CD4-positive, alpha-beta memory T cell (primary cell): ENCODE measurements around the gene OTOS. TPM values are rescaled to one million over a fixed set of nuclear protein-coding genes. Genes with fewer than 3 reads are reported as not detected.

Experiments
- CTCF ChIA-PET: fragments of 350-600 bp; sonication (Branson Sonifier 250); formaldehyde crosslinking; loops from one replicate; lab custom pipeline; 2021; ENCODE audit warnings: inconsistent platforms; ENCODE audit not compliant: partially characterized antibody; lab: Charles Lee
- POLR2A ChIA-PET: fragments of 350-600 bp; sonication (Branson Sonifier 250); formaldehyde crosslinking; loops from one replicate; lab custom pipeline; 2021; ENCODE audit not compliant: partially characterized antibody; lab: Charles Lee
- DNase-seq, 5 donors: peaks; one replicate each; pipeline versions ENCODE4 v3.0.0 to v3.0.0-alpha.2; 2020 to 2022; ENCODE audit warnings: mixed read lengths in 1 of 5
- H3K27ac ChIP-seq: one replicate; pipeline ENCODE4 v1.7.0; 2013; ENCODE audit warnings: low read depth, low read length
- H3K27me3 ChIP-seq: 2 replicates; pipeline ENCODE4 v1.7.0; 2013; ENCODE audit warnings: mild to moderate bottlenecking, low read length, moderate library complexity; ENCODE audit not compliant: insufficient read depth
- H3K36me3 ChIP-seq: 2 replicates; pipeline ENCODE4 v1.7.0; 2013; ENCODE audit warnings: mild to moderate bottlenecking, low read length, moderate library complexity; ENCODE audit not compliant: insufficient read depth
- H3K4me1 ChIP-seq: 2 replicates; pipeline ENCODE4 v1.7.0; 2013; ENCODE audit warnings: mild to moderate bottlenecking, low read length, moderate library complexity; ENCODE audit not compliant: insufficient read depth
- H3K4me3 ChIP-seq, 2 donors: one replicate each; pipeline ENCODE4 v1.7.0; 2013; ENCODE audit warnings: low read length in 2 of 2, mild to moderate bottlenecking in 1 of 2
- H3K9me3 ChIP-seq, 2 donors: one replicate each; pipeline ENCODE4 v1.7.0; 2013; ENCODE audit warnings: low read length in 2 of 2, control low read depth in 1 of 2; ENCODE audit not compliant: control insufficient read depth in 1 of 2
- H3K27ac Mint-ChIP-seq, 7 donors: one replicate each; pipeline ENCODE4 v1.8.0; 2020 to 2021; ENCODE audit warnings: mixed read lengths in 7 of 7, mild to moderate bottlenecking in 6 of 7, inconsistent platforms in 3 of 7, moderate library complexity in 3 of 7
- H3K27me3 Mint-ChIP-seq, 2 donors: one replicate each; pipeline ENCODE4 v1.8.0; 2020 to 2021; ENCODE audit warnings: mixed read lengths in 2 of 2
- H3K36me3 Mint-ChIP-seq, 2 donors: one replicate each; pipeline ENCODE4 v1.8.0; 2020 to 2021; ENCODE audit warnings: mixed read lengths in 2 of 2, inconsistent platforms in 1 of 2, mild to moderate bottlenecking in 1 of 2
- H3K4me1 Mint-ChIP-seq, 4 donors: one replicate each; pipeline ENCODE4 v1.8.0; 2020 to 2021; ENCODE audit warnings: mixed read lengths in 4 of 4, mild to moderate bottlenecking in 1 of 4
- H3K4me3 Mint-ChIP-seq, 8 donors: one replicate each; pipeline ENCODE4 v1.8.0; 2020 to 2021; ENCODE audit warnings: mixed read lengths in 8 of 8, mild to moderate bottlenecking in 7 of 8, moderate library complexity in 6 of 8, inconsistent platforms in 3 of 8
- H3K9me3 Mint-ChIP-seq, 8 donors: one replicate each; pipeline ENCODE4 v1.8.0; 2020 to 2021; ENCODE audit warnings: mixed read lengths in 8 of 8, mild to moderate bottlenecking in 5 of 8, inconsistent platforms in 3 of 8, moderate library complexity in 1 of 8
- intact Hi-C: fragments of 100-400 bp; cut with micrococcal nuclease; formaldehyde crosslinking; loops from one replicate; pipeline ENCODE4 v1.15.1; 2023
- polyA plus RNA-seq, 2 donors: library from polyadenylated mRNA; unstranded; fragments of 300-500 nt; fragmentation: Illumina TruSeq; gene quantifications; one replicate each; pipeline ENCODE4 v1.2.3, GENCODE V29; 2021
- total RNA-seq, 2 experiments: library from RNA; stranded (reverse); gene quantifications; one replicate each; pipeline ENCODE4 v1.2.3, GENCODE V29; 2021

The OTOS gene
- total and polyA plus RNA-seq, 4 experiments from 2014 or later, result not detected

- POLR2A ChIA-PET, result no interaction called here
- CTCF ChIA-PET, result interaction anchor here (0.8 to 1.6 kb wide), 2 partner anchors 31 to 52 kb away, joined by 3 to 4 read pairs; no protein-coding TSS in a partner anchor
Measured at GRCh38 chr2:240112914-240113690, 27.4 kb downstream of the OTOS start.

GRCh38 chr2:240111253-240111652, 29.2 kb downstream of the OTOS start:
- H3K4me1 Mint-ChIP-seq, result no peaks in the 10 kb centered on the region
- H3K4me3 Mint-ChIP-seq, result no peak overlapping the region
- Histone ChIP-seq H3K9me3 (no peaks in the 10 kb centered on the region), H3K27ac (no peak overlapping the region), H3K4me1 (no peaks in the 10 kb centered on the region), H3K27me3 (peaks cover 5% of the 10 kb centered on the region), H3K36me3 (no peaks in the 10 kb centered on the region), H3K4me3 (no peak overlapping the region)
- no peaks in the 10 kb centered on the region for H3K36me3 Mint-ChIP-seq
- POLR2A ChIA-PET, result no interaction called here
- no peaks in the 10 kb centered on the region for H3K9me3 Mint-ChIP-seq
- peaks cover 9 to 18% of the 10 kb centered on the region in 2 donors for H3K27me3 Mint-ChIP-seq
- intact Hi-C loops, result no loop called here
- DNase-seq, result no peak
- CTCF ChIA-PET, result no interaction called here
- no peak overlapping the region for H3K27ac Mint-ChIP-seq

More at GRCh38 chr2:240112914-240113690, 27.4 kb downstream of the OTOS start:
- no peak overlapping the region for H3K27ac ChIP-seq
- H3K27me3 ChIP-seq, result peaks cover 5% of the 10 kb centered on the region
- peaks cover 12 to 15% of the 10 kb centered on the region in 2 donors for H3K27me3 Mint-ChIP-seq
- no peaks in the 10 kb centered on the region for H3K4me1 Mint-ChIP-seq
- H3K27ac Mint-ChIP-seq, result no peak overlapping the region
- H3K36me3 Mint-ChIP-seq, result no peaks in the 10 kb centered on the region
- no peaks in the 10 kb centered on the region for H3K36me3 ChIP-seq
- no peaks in the 10 kb centered on the region for H3K4me1 ChIP-seq
- DNase-seq, result no peak
- intact Hi-C loops, result no loop called here
- no peaks in the 10 kb centered on the region for H3K9me3 ChIP-seq
- no peak overlapping the region for H3K4me3 ChIP-seq
- no peak overlapping the region for H3K4me3 Mint-ChIP-seq
- H3K9me3 Mint-ChIP-seq, result peaks cover 0 to 2% (median 0%) of the 10 kb centered on the region in 8 donors

GRCh38 chr2:240109386-240109785, 31.1 kb downstream of the OTOS start:
- Mint-ChIP-seq H3K27me3 (peaks cover 5 to 16% of the 10 kb centered on the region in 2 donors), H3K36me3 (no peaks in the 10 kb centered on the region), H3K4me3 (no peak overlapping the region), H3K9me3 (no peaks in the 10 kb centered on the region), H3K27ac (no peak overlapping the region), H3K4me1 (no peaks in the 10 kb centered on the region)
- H3K27me3 ChIP-seq, result peaks cover 5% of the 10 kb centered on the region
- DNase-seq, result no peak
- CTCF ChIA-PET, result no interaction called here
- POLR2A ChIA-PET, result no interaction called here
- H3K4me1 ChIP-seq, result no peaks in the 10 kb centered on the region
- no peaks in the 10 kb centered on the region for H3K36me3 ChIP-seq
- no peak overlapping the region for H3K27ac ChIP-seq
- H3K9me3 ChIP-seq, result no peaks in the 10 kb centered on the region
- no peak overlapping the region for H3K4me3 ChIP-seq
- intact Hi-C loops, result no loop called here

GRCh38 chr2:240107477-240107796, 33.0 kb downstream of the OTOS start:
- DNase-seq, result no peak
- no peaks in the 10 kb centered on the region for H3K36me3 ChIP-seq
- intact Hi-C loops, result no loop called here
- POLR2A ChIA-PET, result no interaction called here
- no peaks in the 10 kb centered on the region for H3K36me3 Mint-ChIP-seq
- no peaks in the 10 kb centered on the region for H3K4me1 Mint-ChIP-seq
- no peak overlapping the region for H3K27ac Mint-ChIP-seq
- H3K4me1 ChIP-seq, result no peaks in the 10 kb centered on the region
- H3K27me3 Mint-ChIP-seq, result peaks cover 3 to 21% of the 10 kb centered on the region in 2 donors
- CTCF ChIA-PET, result no interaction called here
- H3K4me3 Mint-ChIP-seq, result no peak overlapping the region
- H3K9me3 ChIP-seq, result no peaks in the 10 kb centered on the region
- H3K27ac ChIP-seq, result no peak overlapping the region
- no peak overlapping the region for H3K4me3 ChIP-seq
- H3K27me3 ChIP-seq, result no peaks in the 10 kb centered on the region
- no peaks in the 10 kb centered on the region for H3K9me3 Mint-ChIP-seq

DNA sequence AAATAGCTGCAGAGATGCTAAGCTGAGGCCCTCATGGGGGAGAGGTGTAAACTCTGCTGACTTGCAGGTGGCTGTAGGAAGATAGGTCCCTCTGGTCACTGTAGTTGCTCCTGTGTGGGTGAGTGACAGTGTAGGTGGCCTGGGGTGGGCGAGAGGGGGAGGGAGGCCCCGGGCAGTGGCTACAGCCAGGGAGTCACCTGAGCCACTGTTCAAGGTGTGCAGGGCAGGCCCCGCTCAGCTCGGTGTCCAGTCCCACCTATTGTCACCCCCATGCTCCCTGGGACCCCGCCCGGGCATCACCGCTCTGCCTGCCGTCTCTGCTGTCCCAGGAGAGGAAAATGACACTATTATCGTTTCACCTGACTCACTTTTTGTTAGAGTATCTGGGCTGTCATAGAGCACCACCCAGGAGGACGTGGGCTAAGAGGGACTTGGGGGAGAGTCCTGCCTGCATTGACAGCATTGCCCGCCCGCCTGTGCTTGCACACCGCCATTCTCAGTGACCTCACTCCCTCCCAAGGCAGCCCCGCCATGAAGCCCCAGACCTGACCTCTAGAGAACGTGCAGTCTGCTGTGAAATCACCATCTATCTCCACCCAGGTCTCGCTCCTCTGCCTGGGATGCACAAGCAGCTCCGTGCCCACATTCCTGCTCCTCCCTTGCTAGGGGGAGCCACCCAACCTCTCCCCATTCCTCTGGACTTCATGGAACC, 33.5 kb downstream of the OTOS start:
- H3K9me3 Mint-ChIP-seq, result no peaks in the 10 kb centered on the region
- intact Hi-C loops, result no loop called here
- no peak overlapping the region for H3K27ac Mint-ChIP-seq
- Histone ChIP-seq H3K4me1 (no peaks in the 10 kb centered on the region), H3K9me3 (no peaks in the 10 kb centered on the region), H3K4me3 (no peak overlapping the region), H3K36me3 (no peaks in the 10 kb centered on the region), H3K27ac (no peak overlapping the region), H3K27me3 (no peaks in the 10 kb centered on the region)
- DNase-seq, result no peak
- ChIA-PET CTCF (no interaction called here), POLR2A (no interaction called here)
- no peak overlapping the region for H3K4me3 Mint-ChIP-seq
- peaks cover 3 to 22% of the 10 kb centered on the region in 2 donors for H3K27me3 Mint-ChIP-seq
- H3K4me1 Mint-ChIP-seq, result no peaks in the 10 kb centered on the region
- no peaks in the 10 kb centered on the region for H3K36me3 Mint-ChIP-seq

GRCh38 chr2:240105982-240106381, 34.5 kb downstream of the OTOS start:
- Mint-ChIP-seq H3K4me3 (no peak overlapping the region), H3K36me3 (no peaks in the 10 kb centered on the region), H3K27ac (no peak overlapping the region), H3K27me3 (peaks cover 3 to 22% of the 10 kb centered on the region in 2 donors), H3K9me3 (no peaks in the 10 kb centered on the region), H3K4me1 (no peaks in the 10 kb centered on the region)
- no peaks in the 10 kb centered on the region for H3K4me1 ChIP-seq
- H3K9me3 ChIP-seq, result no peaks in the 10 kb centered on the region
- intact Hi-C loops, result no loop called here
- CTCF ChIA-PET, result no interaction called here
- POLR2A ChIA-PET, result no interaction called here
- no peaks in the 10 kb centered on the region for H3K27me3 ChIP-seq
- no peaks in the 10 kb centered on the region for H3K36me3 ChIP-seq
- H3K27ac ChIP-seq, result no peak overlapping the region
- DNase-seq, result no peak
- H3K4me3 ChIP-seq, result no peak overlapping the region

DNA sequence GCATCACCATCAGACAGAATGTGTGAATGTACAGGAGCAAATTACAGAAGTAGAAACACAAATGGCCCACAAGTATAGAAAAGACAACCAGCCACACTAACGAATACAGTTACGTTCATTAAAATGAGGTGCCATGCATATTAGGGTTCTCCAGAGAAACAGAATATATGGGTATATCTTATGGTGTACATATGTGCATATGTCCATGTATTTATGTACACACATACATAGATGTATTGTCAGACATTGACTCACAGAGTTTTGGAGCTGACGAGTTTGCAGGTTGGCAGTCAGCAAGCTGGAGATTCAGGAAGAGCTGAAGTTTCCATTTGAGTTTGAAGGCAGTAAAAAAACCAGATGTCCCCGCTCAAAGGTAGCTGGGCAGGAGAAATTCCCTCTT, 37.3 kb downstream of the OTOS start:
- H3K9me3 ChIP-seq, result no peaks in the 10 kb centered on the region
- H3K27ac ChIP-seq, result no peak overlapping the region
- no peaks in the 10 kb centered on the region for H3K36me3 ChIP-seq
- Mint-ChIP-seq H3K27me3 (peaks cover 23 to 34% of the 10 kb centered on the region in 2 donors), H3K4me1 (no peaks in the 10 kb centered on the region), H3K27ac (no peak overlapping the region), H3K36me3 (no peaks in the 10 kb centered on the region), H3K9me3 (peaks cover 0 to 17% (median 9%) of the 10 kb centered on the region in 8 donors), H3K4me3 (no peak overlapping the region)
- no peaks in the 10 kb centered on the region for H3K27me3 ChIP-seq
- CTCF ChIA-PET, result no interaction called here
- no peak for DNase-seq
- H3K4me3 ChIP-seq, result no peak overlapping the region
- POLR2A ChIA-PET, result no interaction called here
- H3K4me1 ChIP-seq, result no peaks in the 10 kb centered on the region
- intact Hi-C loops, result no loop called here
